ENCODE results near the gene PHF14. TPM values are rescaled to one million over a fixed set of nuclear protein-coding genes. Genes with fewer than 3 reads are reported as not detected.

PHF14 gene
- total RNA-seq, 1 donor from 2014 or later = 23.2 TPM

DNA sequence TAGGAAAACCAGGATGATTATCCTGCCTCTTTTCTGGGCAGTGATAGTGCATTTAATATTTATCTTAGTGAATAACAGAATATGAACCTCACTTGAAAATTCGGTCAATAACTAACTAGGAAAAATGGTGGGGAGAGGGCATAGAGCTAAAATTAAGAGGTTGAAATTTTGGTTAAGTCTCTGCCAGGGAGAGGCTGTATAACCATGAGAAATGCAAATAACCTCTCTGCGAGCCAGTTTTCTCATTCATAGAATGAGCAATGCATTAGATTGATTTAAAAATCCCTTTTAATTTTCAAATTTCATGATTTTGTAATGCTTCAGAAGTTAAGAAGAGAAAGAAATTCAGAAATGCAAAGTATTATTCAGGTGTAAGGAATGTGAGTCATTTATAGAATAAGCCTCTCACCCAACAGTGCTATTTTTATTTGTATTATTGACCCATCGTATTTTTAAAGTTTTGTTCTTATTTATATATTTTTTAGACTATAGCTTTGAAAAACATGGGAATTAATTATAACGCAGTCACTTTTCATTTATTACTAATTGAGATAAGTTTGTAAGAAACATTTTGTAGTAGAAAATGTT lies 104.7 kb downstream of the PHF14 start:
- DNase-seq (ENCODE audit: low read depth) = no peak
- H3K4me3 ChIP-seq (ENCODE audit: low read depth, low read length) = no peak overlapping the region
- TF ChIP-seq, protein P1, sequence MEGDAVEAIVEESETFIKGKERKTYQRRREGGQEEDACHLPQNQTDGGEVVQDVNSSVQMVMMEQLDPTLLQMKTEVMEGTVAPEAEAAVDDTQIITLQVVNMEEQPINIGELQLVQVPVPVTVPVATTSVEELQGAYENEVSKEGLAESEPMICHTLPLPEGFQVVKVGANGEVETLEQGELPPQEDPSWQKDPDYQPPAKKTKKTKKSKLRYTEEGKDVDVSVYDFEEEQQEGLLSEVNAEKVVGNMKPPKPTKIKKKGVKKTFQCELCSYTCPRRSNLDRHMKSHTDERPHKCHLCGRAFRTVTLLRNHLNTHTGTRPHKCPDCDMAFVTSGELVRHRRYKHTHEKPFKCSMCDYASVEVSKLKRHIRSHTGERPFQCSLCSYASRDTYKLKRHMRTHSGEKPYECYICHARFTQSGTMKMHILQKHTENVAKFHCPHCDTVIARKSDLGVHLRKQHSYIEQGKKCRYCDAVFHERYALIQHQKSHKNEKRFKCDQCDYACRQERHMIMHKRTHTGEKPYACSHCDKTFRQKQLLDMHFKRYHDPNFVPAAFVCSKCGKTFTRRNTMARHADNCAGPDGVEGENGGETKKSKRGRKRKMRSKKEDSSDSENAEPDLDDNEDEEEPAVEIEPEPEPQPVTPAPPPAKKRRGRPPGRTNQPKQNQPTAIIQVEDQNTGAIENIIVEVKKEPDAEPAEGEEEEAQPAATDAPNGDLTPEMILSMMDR (conservative IDR thresholded peaks at IDR 0.05; ENCODE audit: low read depth, low read length) = no peak

DNA sequence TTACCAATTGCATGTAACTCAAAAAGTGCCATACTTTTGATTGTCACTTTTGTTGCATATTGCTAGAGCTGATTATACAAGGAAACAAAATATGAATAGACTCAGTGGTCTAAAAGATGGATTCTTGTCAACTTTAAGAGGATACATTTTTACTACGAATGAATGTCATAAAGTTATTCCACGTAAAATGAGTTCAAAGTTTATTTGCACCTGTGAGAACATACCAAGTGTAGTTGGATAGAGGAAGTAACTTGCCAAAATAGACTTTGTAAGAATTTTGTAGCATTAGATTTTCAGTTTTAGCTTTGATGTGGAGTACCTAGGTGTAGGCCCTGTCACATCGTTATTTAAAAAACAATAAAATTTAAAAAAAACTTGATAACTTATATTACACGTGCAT lies 106.2 kb downstream of the PHF14 start:
- no peak for DNase-seq (ENCODE audit: low read depth)
- TF ChIP-seq, protein P1 (conservative IDR thresholded peaks at IDR 0.05; ENCODE audit: low read depth, low read length) = no peak
- no peak overlapping the region for H3K4me3 ChIP-seq (ENCODE audit: low read depth, low read length)

DNA sequence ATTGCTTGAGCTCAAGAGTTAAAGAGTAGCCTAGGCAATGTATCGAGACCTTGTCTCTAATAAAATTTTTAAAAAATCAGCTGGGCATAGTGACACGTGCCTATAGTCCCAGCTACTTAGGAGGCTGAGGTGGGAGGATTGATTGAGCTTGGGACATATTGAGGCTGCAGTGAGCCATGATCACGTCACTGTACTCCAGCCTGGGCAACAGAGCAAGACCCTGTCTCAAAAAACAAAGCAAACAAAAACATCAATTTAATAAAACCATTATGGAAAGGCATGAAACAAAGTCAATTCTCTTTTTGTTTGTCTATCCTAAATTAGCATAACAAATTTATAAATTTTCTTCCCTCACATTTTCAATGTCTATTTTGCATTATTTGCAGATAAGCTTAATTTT lies 108.4 kb downstream of the PHF14 start:
- H3K4me3 ChIP-seq (ENCODE audit: low read depth, low read length) = no peak overlapping the region
- no peak for DNase-seq (ENCODE audit: low read depth)
- TF ChIP-seq, protein P1 (conservative IDR thresholded peaks at IDR 0.05; ENCODE audit: low read depth, low read length) = no peak

DNA sequence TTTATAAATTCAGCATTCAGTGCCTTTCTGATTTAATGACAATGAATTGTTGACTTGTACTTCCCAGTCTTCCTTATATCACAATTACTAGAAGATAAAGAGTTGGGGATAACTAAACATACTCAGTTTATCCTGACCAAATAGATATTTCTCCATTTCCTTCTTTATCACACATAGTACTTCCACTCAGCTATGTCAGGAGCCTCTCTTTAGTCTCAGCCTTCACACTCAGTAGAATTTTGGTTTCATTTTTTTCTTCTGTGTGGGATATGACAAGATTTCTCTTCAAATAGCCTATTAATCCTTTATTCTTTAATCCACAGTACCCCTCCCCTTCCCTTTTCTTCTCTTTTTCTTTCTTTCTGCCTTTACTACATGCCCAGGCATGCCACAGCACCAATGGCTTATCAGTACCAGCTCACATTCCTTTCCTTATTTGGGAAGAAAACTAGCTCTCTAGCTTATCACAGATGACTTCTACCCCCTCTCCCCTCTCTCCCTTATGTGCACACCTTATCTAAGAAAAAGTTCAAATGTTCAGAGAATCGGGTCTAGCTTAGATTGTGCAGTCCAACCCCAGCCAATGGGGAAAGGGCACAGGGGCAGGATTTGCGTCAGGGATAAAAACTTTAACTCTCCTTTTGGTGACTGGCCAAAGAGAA lies 109.0 kb downstream of the PHF14 start:
- no peak overlapping the region for H3K4me3 ChIP-seq (ENCODE audit: low read depth, low read length)
- TF ChIP-seq, protein P1 (conservative IDR thresholded peaks at IDR 0.05; ENCODE audit: low read depth, low read length) = no peak
- DNase-seq (ENCODE audit: low read depth) = no peak

DNA sequence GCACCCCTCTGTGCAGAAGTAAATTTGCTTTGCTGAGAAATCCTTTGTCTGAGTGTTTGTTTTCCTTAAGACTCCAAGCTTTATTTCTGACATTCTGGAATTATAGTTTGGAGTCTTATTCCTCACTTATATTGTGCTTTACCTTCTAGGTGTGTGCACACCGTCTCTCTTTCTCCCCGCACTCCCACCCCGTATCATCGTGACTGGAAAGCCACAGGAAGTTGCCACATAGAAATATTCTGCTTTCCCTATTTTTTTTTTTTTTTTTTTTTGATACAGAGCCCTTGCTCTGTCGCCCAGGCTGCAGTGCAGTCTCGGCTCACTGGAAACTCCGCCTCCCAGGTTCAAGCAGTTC lies 109.5 kb downstream of the PHF14 start:
- TF ChIP-seq, protein P1 (conservative IDR thresholded peaks at IDR 0.05; ENCODE audit: low read depth, low read length) = no peak
- H3K4me3 ChIP-seq (ENCODE audit: low read depth, low read length) = no peak overlapping the region
- no peak for DNase-seq (ENCODE audit: low read depth)

DNA sequence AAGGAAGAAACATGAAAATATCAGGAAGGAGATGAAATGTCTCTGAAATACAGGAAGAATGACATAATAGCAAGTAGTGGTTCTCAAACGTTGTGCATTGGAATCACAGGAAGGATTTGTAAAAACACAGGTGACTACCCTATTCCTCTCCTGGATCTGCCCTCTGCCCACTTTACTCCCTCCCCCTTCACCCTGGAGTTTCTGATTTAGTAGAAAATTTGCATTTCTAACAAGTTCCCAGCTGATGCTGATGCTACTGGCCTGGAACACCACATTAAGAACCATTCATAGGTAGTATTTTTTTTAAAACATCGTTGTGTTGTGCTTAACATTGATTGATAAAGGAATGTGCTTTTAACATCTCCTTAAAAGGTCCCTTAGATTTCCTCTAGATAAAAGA lies 130.9 kb downstream of the PHF14 start:
- TF ChIP-seq, protein P1 (conservative IDR thresholded peaks at IDR 0.05; ENCODE audit: low read depth, low read length) = no peak
- H3K4me3 ChIP-seq (ENCODE audit: low read depth, low read length) = no peak overlapping the region
- DNase-seq (ENCODE audit: low read depth) = no peak

DNA sequence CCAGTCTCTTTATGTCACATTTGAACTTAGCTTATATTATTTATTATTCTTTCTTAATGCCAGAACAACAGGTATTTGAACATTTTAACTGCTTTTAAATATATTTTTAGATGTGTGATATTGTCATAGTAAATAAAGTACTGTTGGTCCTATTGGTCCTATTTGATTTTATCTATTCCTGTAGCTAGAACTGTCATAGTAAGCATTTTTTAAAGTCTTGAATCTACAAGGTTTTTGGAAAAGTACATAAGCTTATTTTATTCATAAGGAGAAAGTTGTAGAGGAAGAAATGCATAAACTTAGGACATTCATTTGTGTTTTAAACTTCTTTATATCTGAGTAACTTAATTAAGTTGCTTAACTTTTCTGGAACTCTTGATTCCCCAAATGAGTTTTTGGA lies 136.0 kb downstream of the PHF14 start:
- H3K4me3 ChIP-seq (ENCODE audit: low read depth, low read length) = no peak overlapping the region
- no peak for DNase-seq (ENCODE audit: low read depth)
- TF ChIP-seq, protein P1 (conservative IDR thresholded peaks at IDR 0.05; ENCODE audit: low read depth, low read length) = no peak

Data from epithelial cell of proximal tubule (primary cell).